Ascending aorta (tissue), 2 donors: ENCODE data around the gene ADPRS. TPM values are rescaled to one million over a fixed set of nuclear protein-coding genes. Genes with fewer than 3 reads are reported as not detected.

Experiments used
- DNase-seq, 2 donors: peaks; one replicate each; pipeline ENCODE4 v3.0.0-alpha.2; 2019; ENCODE audit warnings: low spot score in 2 of 2
- H3K27ac ChIP-seq, 2 donors: fragments of 200-600 bp; sonication (generic); one replicate each; pipeline ENCODE4 v1.5.1; 2016 to 2017; ENCODE audit warnings: mild to moderate bottlenecking in 1 of 2
- H3K27me3 ChIP-seq: fragments of 200-600 bp; sonication (generic); one replicate; pipeline ENCODE4 v1.5.1; 2017
- H3K36me3 ChIP-seq, 2 donors: fragments of 200-600 bp; sonication (generic); one replicate each; pipeline ENCODE4 v1.5.1; 2016
- H3K4me1 ChIP-seq, 2 donors: fragments of 200-600 bp; sonication (generic); one replicate each; pipeline ENCODE4 v1.5.1; 2016 to 2017; ENCODE audit warnings: mild to moderate bottlenecking in 1 of 2
- H3K4me3 ChIP-seq, 2 donors: fragments of 200-600 bp; sonication (generic); one replicate each; pipeline ENCODE4 v1.5.1; 2016 to 2017; ENCODE audit warnings: mild to moderate bottlenecking in 1 of 2
- H3K9me3 ChIP-seq, 2 donors: fragments of 200-600 bp; sonication (generic); one replicate each; pipeline ENCODE4 v1.5.1; 2016
- intact Hi-C: fragments of 100-400 bp; cut with DNase I; formaldehyde crosslinking; loops from one replicate; pipeline ENCODE4 v1.15.1; 2023
- total RNA-seq: library from RNA; depleted of rRNA; stranded (reverse); fragments of >200 nt; gene quantifications from one replicate; pipeline ENCODE4 v1.1.0, GENCODE V29; 2016
- TF ChIP-seq, protein P1 (sequence below), 3 experiments: fragments of 200-600 bp in 2 of 3; fragments of 450-650 bp in 1 of 3; sonication (generic) in 2 of 3; IDR thresholded peaks; one replicate each; pipeline ENCODE4 v1.5.1; 2016 to 2019; ENCODE audit warnings: antibody characterized with exemption in 3 of 3, mild to moderate bottlenecking in 1 of 3, moderate library complexity in 1 of 3

ADPRS gene
- total RNA-seq, 1 donor from 2014 or later: 69.3 TPM

DNA sequence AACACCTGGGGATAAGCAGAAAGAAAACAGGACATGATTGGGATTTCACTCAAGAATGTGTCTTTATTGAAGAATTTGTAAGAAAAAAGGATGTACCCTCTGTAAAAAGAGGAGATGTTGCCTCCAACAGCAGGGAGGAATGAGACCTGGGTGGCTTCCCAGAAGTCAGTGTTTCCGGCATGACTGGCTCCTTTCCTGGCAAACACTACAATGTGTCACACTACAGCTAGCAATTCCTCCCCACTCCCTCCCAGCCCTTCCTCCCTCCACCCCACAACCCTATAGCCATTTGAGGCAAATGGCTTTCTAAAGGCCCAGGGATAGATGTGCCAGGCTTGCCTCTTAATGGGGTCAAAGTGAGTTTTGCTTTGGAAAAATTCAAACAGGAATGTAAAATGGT, 47.8 kb downstream of the ADPRS start:
- Histone ChIP-seq H3K27me3 (no peaks in the 10 kb centered on the region), H3K4me1 (peaks cover 8 to 31% of the 10 kb centered on the region in 2 donors), H3K36me3 (peaks cover 13 to 16% of the 10 kb centered on the region in 2 donors), H3K9me3 (no peaks in the 10 kb centered on the region), H3K27ac (peak overlapping the region; percentile 85 to 91), H3K4me3 (no peak overlapping the region)
- TF ChIP-seq, protein P1, sequence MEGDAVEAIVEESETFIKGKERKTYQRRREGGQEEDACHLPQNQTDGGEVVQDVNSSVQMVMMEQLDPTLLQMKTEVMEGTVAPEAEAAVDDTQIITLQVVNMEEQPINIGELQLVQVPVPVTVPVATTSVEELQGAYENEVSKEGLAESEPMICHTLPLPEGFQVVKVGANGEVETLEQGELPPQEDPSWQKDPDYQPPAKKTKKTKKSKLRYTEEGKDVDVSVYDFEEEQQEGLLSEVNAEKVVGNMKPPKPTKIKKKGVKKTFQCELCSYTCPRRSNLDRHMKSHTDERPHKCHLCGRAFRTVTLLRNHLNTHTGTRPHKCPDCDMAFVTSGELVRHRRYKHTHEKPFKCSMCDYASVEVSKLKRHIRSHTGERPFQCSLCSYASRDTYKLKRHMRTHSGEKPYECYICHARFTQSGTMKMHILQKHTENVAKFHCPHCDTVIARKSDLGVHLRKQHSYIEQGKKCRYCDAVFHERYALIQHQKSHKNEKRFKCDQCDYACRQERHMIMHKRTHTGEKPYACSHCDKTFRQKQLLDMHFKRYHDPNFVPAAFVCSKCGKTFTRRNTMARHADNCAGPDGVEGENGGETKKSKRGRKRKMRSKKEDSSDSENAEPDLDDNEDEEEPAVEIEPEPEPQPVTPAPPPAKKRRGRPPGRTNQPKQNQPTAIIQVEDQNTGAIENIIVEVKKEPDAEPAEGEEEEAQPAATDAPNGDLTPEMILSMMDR (IDR thresholded peaks at IDR 0.05): no peak
- intact Hi-C loops: no loop called here
- peak in 1 of 2 donors; percentile 93 for DNase-seq

DNA sequence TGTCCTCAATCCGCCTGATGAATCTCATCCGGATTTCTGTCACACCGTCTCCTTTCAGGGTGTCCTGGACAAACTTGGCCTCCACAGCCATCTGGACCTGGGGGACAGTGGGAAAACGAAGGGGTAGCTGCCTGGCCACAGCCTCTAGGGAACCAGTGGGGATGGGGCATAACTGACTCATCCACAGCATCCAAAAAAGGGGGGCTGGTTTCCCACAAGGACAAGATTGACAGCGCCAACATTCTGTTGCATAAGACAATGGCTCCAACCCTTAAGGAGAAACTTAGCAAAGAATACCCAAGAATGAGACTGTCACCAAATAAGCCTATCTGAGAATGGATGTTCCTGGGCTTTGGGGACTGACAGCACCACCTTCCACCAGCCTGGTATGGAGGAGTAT, 48.5 kb downstream of the ADPRS start:
- TF ChIP-seq, protein P1 (IDR thresholded peaks at IDR 0.05): no peak
- Histone ChIP-seq H3K27me3 (no peaks in the 10 kb centered on the region), H3K4me1 (peaks cover 8 to 37% of the 10 kb centered on the region in 2 donors), H3K27ac (peak overlapping the region; percentile 85 to 91), H3K4me3 (no peak overlapping the region), H3K36me3 (peaks cover 13 to 16% of the 10 kb centered on the region in 2 donors), H3K9me3 (no peaks in the 10 kb centered on the region)
- no peak for DNase-seq
- intact Hi-C loops: no loop called here

DNA sequence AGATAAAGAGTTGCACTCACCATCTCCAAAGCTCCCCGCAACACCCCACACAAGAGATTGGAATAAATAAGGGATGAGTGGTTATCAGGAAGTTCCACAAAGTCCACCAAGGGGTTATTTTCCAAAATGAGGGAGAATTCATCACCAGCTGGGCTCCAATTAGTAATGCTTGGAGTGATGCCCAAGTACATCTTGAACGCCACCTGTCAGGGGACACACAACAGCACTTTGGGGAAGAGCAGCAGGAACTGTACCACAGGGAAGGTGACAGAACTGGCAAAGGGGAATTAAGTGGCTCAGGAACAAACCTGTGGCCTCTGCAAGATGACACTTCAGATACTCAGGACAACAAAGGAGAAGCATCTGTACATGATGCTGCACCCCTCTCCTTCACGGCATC, 49.1 kb downstream of the ADPRS start:
- peak overlapping the region; percentile 85 to 91 for H3K27ac ChIP-seq
- intact Hi-C loops: no loop called here

DNA sequence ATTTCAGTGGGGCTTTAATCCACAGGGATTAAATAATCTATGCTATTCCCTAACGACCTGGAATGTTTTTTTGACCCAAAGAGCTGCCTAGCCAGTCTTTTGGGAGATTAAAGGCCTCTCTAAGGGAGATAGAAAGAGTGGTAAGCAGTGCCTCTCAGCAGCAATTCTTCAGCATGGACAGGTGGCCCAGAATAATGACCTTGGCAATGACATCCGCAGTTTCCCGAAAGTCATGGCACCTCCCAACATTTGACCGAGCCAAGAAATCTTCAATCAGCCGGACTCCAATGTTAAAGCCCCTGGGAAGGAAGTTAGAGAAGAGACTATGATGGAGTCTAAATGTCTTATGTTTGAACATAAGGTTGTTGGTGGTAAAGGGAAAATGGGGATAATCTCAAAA, 50.8 kb downstream of the ADPRS start:
- Histone ChIP-seq H3K27ac (peak overlapping the region; percentile 0 to 59), H3K36me3 (peaks cover 13 to 16% of the 10 kb centered on the region in 2 donors), H3K27me3 (no peaks in the 10 kb centered on the region), H3K9me3 (no peaks in the 10 kb centered on the region), H3K4me3 (no peak overlapping the region), H3K4me1 (peaks cover 8 to 33% of the 10 kb centered on the region in 2 donors)
- DNase-seq: no peak
- TF ChIP-seq, protein P1 (IDR thresholded peaks at IDR 0.05): no peak
- intact Hi-C loops: no loop called here

More for the DNA sequence above, 49.1 kb downstream of the ADPRS start:
- no peak for DNase-seq
- TF ChIP-seq, protein P1 (IDR thresholded peaks at IDR 0.05): no peak
- Histone ChIP-seq H3K4me3 (no peak overlapping the region), H3K36me3 (peaks cover 13 to 16% of the 10 kb centered on the region in 2 donors), H3K27me3 (no peaks in the 10 kb centered on the region), H3K4me1 (peaks cover 8 to 37% of the 10 kb centered on the region in 2 donors), H3K9me3 (no peaks in the 10 kb centered on the region)

DNA sequence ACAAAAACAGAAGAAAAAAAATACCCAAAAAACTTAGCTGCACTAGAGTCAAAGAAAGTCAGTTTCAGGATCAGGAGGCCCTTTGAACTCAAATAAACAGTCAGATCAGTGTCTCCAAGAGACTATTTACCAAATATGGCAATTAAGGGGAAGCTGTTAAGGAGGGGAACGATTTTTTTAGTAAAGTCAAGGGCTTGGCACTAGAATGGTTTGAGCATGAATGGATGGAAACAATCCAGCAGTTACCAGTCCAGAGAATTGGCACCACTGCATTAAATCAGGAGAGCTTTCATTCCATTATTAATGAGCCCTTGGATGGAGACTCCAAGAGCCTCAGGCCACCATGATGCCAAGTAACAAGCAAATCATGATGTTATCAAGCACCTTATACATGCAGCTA, 53.4 kb downstream of the ADPRS start:
- no peaks in the 10 kb centered on the region for H3K27me3 ChIP-seq
- intact Hi-C loops: no loop called here
- H3K36me3 ChIP-seq: peaks cover 13 to 16% of the 10 kb centered on the region in 2 donors
- no peak overlapping the region for H3K4me3 ChIP-seq
- peak overlapping the region; percentile 23 to 59 for H3K27ac ChIP-seq
- no peak for DNase-seq
- TF ChIP-seq, protein P1 (IDR thresholded peaks at IDR 0.05): no peak
- peaks cover 2 to 9% of the 10 kb centered on the region in 2 donors for H3K4me1 ChIP-seq
- no peaks in the 10 kb centered on the region for H3K9me3 ChIP-seq

DNA sequence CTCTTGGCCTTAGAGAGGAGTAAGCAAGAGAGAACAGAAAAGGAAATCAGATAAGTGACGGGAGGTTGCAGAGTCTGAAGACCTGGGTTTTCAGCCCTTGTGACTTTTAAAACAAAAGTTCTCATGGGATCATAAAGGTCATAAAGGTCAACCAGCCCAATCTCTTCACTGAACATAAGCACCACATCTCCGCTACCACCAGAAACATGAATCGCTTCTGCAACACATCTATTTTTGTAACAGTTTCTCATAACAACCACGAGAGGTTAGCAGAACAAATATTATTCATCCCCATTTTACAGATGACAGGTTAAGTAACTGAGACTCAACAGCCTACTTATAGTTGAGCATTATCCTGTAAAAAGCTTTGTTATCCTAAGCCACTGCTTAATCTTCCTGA, 54.7 kb downstream of the ADPRS start:
- DNase-seq: no peak
- TF ChIP-seq, protein P1 (IDR thresholded peaks at IDR 0.05): no peak
- Histone ChIP-seq H3K27me3 (no peaks in the 10 kb centered on the region), H3K27ac (no peak overlapping the region), H3K4me1 (peaks cover 7 to 19% of the 10 kb centered on the region in 2 donors), H3K4me3 (no peak overlapping the region), H3K9me3 (no peaks in the 10 kb centered on the region), H3K36me3 (peaks cover 6 to 7% of the 10 kb centered on the region in 2 donors)
- intact Hi-C loops: no loop called here
